NCI-H345 treated with DMSO at 0.1 percent for 48 hours (cell line): ENCODE measurements around the gene GK.
"Not testable (repeated sequence)": the region's sequence is repeated elsewhere in the genome, so short reads cannot be mapped to it uniquely, and the experiment has no call there.

Experiments used
- DNase-seq: peaks from one replicate; lab custom pipeline; 2025; ENCODE audit not compliant: unreplicated experiment; lab: John Stamatoyannopoulos, UW

The GK gene

GRCh38 chrX:30653415-30654131, at the start of gene GK:
Gene GK (plus strand): TSS chrX:30653423. CDS start chrX:30653538, 115 bp downstream.
- no peak for DNase-seq

GRCh38 chrX:30607155-30607554, 46.1 kb upstream of the GK start:
- DNase-seq: no peak

DNA sequence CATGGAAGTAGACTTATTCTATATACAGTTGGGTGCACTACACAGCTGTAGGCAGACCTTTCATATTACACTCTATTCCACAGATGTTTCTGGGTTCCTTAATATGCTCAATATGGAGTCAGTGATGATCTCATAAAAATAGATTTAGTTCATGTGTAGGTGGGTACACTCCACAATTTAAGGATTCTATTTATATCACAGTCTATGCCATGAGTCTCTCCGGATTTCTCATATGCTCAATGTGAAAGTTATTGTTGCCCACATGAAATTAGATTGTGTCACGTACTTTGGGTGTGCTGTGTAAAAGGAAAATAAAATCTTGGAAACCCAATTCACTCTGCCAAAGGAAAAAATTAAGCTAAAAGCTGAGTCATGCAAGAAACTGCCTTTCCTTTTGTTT, 43.2 kb upstream of the GK start:
- no peak for DNase-seq

DNA sequence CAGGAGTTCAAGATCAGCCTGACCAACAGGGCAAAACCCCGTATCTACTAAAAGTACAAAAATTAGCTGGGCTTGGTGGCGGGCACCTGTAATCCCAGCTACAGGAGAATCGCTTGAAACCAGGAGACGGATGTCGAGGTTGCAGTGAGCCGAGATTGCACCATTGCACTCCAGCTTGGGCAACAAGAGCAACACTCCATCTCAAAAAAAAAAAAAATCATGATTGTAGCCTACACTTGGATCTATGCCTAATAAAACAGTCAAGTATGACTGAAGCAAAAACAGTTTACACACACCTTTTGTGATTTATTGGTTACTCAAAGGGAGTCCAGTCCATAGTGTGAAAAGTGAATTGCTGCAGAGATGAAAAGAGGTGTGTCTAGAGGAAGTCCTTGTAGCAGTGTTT, 41.0 kb upstream of the GK start:
- peak; percentile 91 for DNase-seq

DNA sequence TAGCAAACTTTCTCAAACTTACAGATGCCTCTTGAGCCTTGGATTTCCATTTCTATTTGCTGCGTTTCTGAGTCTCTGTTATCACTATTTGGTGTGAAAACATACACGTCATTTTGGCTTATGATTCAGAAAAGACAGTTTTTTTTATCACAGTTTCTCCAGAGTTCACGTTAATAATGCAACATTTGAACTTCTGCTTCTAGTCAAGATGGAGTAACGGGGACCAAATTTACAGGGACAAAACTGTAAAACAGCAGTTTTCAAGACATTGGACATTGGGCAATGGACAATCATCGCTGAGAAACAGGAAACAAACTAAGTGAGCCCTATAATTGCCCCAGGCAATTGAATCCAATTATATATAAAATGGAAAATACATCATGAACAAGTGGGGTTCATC, 39.5 kb upstream of the GK start:
- no peak for DNase-seq

GRCh38 chrX:30615229-30615628, 38.0 kb upstream of the GK start:
- DNase-seq: no peak

DNA sequence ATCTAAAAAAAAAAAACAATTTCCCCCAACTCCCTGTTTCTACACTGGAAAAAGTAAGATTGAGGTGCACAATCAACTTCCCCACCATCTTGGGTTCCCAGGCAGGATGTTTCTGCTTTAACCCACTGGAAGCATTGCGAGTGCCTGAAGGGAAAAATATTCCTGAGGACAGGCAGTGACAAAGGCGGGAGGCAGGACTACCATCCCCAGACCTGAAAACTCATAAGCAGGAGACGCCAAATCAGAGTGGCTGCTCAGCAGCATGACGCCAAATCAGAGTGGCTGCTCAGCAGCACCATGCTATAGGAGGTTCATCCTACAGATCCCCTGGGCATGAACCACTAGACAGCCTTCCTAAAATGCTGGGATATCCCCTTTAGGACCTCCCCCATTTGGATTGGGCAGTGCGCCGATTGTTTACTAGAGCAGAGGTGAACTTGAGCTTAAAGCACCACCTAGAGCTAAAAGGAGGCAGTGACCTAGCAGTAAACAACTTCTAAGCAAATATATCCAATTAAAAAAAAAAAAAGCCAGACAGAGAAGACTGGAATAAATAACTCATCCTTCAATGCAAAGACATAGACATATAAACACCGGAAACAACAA, 35.0 kb upstream of the GK start:
- DNase-seq: no peak

DNA sequence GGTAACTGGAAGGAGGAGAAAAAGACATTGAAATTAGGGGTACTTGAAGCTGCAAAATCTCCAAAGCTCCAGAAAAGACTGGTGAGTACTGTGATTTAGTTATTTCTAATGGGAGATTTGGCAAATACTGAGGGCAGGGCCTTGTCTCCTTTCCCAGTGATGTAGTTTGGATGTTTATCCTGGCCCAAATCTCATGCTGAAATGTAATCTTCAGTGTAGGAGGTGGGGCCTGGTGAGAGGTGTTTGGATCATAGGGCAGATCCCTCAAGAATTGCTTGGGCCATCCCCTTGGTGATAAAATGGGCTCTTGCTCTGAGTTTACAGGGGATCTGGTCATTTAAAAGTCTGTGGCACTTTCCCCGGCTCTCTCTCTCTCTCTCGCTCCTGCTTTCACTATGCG, 33.1 kb upstream of the GK start:
- no peak for DNase-seq

GRCh38 chrX:30620980-30621618, 32.1 kb upstream of the GK start:
- DNase-seq: no peak

GRCh38 chrX:30622361-30622760, 30.9 kb upstream of the GK start:
- no peak for DNase-seq

- no peak for DNase-seq
Observed at GRCh38 chrX:30626402-30626801, 26.8 kb upstream of the GK start.

DNA sequence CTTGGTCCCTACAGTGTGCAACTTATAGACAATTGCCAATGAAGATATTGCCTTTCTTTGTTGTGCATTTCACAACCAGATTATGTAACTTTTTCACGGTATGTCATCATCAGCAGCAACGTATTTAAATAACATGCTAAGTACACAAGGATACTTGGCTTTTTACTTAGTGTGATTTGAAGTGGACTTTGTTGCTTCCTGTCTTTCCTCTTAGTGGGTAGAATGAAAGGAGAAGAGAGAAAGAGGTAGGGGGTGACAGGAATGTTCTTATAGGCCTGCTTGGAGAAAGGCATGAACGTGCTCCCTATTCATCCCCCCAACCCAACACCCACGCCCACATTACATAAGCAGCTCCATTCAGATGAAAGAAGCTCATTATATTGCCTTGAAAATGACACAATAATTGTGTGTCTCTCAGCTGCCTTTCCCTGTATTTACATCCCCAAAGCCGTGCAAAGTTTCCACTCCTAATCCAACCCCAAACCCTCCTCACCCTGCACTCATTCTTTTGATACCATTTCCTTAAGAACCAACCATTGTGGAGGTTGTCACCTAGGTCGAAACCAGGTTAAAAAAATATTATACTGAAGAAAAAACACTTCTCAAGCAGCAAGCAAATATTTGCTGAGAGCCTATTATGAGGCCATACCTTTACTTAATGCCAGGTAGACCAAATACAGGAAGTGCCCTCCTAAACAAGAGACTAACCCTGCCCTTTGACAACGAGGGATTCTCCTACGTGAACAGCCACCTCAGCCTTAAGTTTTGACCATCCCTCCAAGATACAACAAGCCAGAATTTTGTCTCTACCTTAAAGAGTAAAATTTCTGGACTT, 25.2 kb upstream of the GK start:
- DNase-seq: no peak

DNA sequence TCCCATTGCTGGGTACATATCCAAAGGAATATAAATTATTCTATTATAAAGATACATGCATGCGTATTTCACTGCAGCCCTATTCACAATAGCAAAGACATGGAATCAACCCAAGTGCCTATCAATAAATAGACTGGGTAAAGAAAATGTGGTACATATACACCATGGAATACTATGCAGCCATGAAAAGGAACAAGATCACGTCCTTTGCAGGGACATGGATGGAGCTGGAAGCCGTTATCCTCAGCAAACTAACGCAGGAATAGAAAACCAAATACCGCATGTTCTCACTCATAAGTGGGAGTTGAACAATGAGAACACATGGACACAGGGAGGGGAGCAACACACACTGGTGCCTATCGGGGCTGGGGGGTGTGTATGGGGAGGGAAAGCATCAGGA, 19.2 kb upstream of the GK start:
- DNase-seq: not testable (repeated sequence)

- no peak for DNase-seq
Observed at GRCh38 chrX:30635630-30636029, 17.6 kb upstream of the GK start.

DNA sequence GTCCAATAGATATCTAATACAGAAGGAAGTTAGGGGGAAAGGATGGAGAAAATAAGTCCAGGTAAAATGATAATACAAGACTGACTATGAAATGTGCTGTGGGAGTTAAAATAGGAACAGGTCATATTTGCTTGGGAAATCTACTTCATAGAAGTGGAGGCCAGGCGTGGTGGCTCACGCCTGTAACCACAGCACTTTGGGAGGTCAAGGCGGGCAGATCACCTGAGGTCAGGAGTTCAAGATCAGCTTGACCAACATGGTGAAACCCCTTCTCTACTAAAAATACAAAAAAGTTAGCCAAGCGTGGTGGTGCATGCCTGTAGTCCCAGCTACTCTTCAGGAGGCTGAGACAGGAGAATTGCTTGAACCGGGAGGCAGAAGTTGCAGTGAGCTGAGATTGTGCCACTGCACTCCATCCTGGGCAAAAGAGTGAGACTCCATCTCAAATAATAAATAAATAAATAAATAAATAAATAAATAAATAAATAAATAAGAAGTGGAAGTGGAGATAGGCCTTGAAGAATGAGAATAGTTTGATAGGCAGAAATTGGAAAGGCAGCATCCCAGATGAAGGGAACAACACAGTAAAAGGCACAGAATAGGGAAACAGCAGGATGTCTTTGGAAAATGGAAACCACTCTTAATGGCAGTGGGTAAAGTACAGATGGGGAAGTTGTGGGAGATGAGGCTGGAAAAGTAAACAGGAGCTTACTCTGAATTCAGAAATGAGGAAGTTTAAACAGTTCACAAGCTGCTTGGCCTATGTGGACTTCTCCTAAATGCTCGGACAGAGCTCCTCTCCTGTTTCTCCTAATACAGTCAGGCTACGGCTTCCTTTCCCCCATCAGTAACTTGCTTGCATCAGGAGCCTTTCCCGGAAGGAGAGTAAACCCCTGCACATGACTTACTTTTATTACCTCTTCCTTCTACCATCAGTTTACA, 15.1 kb upstream of the GK start:
- DNase-seq: no peak

DNA sequence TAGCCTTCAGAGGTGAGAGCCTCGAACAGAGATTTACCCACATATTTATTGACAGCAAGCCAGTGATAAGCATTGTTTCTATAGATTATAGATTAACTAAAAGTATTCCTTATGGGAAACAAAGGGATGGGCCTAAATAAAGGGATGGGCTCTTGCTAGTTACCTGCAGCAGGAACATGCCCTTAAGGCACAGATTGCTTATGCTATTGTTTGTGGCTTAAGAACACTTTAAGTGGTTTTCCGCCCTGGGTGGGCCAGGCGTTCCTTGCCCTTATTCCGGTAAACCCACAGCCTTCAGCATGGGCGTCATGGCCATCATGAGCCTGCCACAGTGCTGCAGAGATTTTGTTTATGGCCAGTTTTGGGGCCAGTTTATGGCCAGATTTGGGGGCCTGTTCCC, 13.5 kb upstream of the GK start:
- DNase-seq: not testable (repeated sequence)

- no peak for DNase-seq
Observed at GRCh38 chrX:30642642-30643041, 10.6 kb upstream of the GK start.

- no peak for DNase-seq
Observed at GRCh38 chrX:30643313-30643821, 9.9 kb upstream of the GK start.

DNA sequence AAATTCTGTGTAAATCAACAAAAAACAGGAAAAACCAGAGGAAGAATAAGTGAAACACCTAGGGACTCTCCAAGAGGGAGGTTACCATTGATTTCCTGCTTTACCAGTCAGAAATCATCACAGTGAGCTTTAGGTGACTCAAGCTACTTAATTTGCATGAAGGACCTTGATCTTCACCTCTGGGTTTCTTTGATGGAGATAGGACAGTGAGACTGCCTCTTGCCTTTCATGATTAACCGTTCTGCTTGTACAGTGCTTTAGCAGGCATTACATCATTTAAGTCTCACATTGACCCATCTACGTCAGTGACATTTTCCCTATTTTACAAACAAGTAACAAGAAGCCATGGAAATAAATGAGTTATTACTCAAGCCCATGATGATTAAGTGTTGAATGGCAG, 3.4 kb upstream of the GK start:
- no peak for DNase-seq
